ENCODE measurements around the gene WDR45B.

The WDR45B gene

DNA sequence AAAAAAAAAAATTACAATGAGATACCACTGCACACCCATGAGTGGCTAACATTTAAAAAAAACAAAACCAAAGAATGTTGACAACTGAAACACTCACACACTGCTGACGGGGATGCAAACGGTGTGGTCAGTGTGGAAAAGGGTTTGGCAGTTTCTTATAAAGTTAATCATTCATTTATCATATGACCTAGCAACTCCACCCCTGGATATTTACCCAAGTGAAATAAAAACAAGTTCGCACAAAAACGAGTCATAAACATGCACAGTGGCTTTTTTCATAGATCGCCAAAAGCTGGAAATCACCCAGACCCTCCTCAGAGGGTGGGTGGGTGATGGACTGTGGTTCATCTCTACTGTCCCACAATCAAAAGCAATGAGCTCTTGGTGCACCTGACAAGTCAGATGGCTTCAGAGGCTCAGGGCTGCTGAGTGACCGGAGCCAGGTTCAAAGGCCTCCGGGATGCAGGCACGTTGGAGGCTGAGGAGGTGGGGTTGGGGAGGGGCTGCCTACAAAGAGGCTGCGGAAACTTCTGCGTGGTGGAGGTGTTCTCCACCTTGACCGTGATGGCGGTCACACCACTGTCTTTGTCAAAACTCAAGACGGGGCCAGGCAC, 36.1 kb upstream of the WDR45B start:
- no peaks in the 10 kb centered on the region for H3K27me3 ChIP-seq (ENCODE audit: insufficient read depth, poor library complexity, severe bottlenecking)
- TF ChIP-seq, protein P1, sequence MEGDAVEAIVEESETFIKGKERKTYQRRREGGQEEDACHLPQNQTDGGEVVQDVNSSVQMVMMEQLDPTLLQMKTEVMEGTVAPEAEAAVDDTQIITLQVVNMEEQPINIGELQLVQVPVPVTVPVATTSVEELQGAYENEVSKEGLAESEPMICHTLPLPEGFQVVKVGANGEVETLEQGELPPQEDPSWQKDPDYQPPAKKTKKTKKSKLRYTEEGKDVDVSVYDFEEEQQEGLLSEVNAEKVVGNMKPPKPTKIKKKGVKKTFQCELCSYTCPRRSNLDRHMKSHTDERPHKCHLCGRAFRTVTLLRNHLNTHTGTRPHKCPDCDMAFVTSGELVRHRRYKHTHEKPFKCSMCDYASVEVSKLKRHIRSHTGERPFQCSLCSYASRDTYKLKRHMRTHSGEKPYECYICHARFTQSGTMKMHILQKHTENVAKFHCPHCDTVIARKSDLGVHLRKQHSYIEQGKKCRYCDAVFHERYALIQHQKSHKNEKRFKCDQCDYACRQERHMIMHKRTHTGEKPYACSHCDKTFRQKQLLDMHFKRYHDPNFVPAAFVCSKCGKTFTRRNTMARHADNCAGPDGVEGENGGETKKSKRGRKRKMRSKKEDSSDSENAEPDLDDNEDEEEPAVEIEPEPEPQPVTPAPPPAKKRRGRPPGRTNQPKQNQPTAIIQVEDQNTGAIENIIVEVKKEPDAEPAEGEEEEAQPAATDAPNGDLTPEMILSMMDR (IDR thresholded peaks at IDR 0.05; ENCODE audit: poor library complexity, severe bottlenecking), result no peak

DNA sequence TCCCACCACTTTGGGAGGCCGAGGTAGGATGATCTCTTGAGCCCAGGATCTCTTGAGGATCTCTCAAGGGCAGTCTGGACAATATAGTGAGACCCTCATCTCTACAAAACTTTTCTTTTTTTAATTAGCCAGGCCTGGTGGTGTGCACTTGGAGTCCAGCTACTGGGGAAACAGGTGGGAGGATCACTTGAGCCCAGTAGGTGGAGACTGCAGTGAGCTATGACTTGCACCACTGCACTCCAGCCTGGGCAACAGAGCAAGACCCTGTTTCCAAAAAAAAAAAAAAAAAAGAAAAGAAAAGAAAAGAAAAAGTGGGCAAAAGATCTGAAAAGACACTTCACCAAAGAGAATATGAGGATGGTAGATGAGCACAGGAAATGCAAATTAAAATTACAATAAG, 35.3 kb upstream of the WDR45B start:
- no peak for ATAC-seq (ENCODE audit: low read depth)
- DNase-seq (ENCODE audit: low spot score), result no peak
- Histone ChIP-seq H3K4me1 (ENCODE audit: insufficient read depth, poor library complexity, severe bottlenecking) (no peaks in the 10 kb centered on the region), H3K4me3 (ENCODE audit: severe bottlenecking) (no peak overlapping the region), H3K36me3 (ENCODE audit: low read depth) (no peaks in the 10 kb centered on the region), H3K27me3 (ENCODE audit: insufficient read depth, poor library complexity, severe bottlenecking) (no peaks in the 10 kb centered on the region), H3K27ac (ENCODE audit: poor library complexity, severe bottlenecking) (no peak overlapping the region), H3K9me3 (ENCODE audit: severe bottlenecking) (peaks cover 12% of the 10 kb centered on the region)
- TF ChIP-seq, protein P1 (IDR thresholded peaks at IDR 0.05; ENCODE audit: poor library complexity, severe bottlenecking), result no peak

More for the DNA sequence above, 36.1 kb upstream of the WDR45B start:
- DNase-seq (ENCODE audit: low spot score), result peak; percentile 53
- ATAC-seq (ENCODE audit: low read depth), result no peak
- Histone ChIP-seq H3K36me3 (ENCODE audit: low read depth) (no peaks in the 10 kb centered on the region), H3K9me3 (ENCODE audit: severe bottlenecking) (peaks cover 12% of the 10 kb centered on the region), H3K4me3 (ENCODE audit: severe bottlenecking) (no peak overlapping the region), H3K27ac (ENCODE audit: poor library complexity, severe bottlenecking) (no peak overlapping the region), H3K4me1 (ENCODE audit: insufficient read depth, poor library complexity, severe bottlenecking) (no peaks in the 10 kb centered on the region)

DNA sequence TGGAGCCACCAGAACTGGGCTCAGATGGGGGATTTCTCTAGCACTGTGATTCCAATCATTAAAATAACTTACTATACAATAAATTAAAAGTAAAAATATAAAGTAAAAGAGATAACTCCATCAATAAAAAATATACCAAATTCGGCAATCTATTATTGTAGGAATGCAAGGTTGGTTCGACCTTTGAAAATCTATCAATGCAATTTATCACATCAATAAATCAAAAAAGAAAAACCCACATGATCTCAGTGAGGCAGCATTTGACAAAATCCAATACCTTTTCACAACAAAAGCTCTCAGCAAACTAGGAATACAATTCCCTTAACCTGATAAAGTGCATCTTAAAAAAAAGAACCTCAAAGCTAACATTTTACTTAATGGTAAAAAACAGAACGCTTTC, 33.3 kb upstream of the WDR45B start:
- Histone ChIP-seq H3K27ac (ENCODE audit: poor library complexity, severe bottlenecking) (no peak overlapping the region), H3K36me3 (ENCODE audit: low read depth) (no peaks in the 10 kb centered on the region), H3K4me3 (ENCODE audit: severe bottlenecking) (no peak overlapping the region), H3K9me3 (ENCODE audit: severe bottlenecking) (peaks cover 12% of the 10 kb centered on the region), H3K4me1 (ENCODE audit: insufficient read depth, poor library complexity, severe bottlenecking) (no peaks in the 10 kb centered on the region), H3K27me3 (ENCODE audit: insufficient read depth, poor library complexity, severe bottlenecking) (no peaks in the 10 kb centered on the region)
- ATAC-seq (ENCODE audit: low read depth), result no peak
- TF ChIP-seq, protein P1 (IDR thresholded peaks at IDR 0.05; ENCODE audit: poor library complexity, severe bottlenecking), result no peak
- DNase-seq (ENCODE audit: low spot score), result no peak

DNA sequence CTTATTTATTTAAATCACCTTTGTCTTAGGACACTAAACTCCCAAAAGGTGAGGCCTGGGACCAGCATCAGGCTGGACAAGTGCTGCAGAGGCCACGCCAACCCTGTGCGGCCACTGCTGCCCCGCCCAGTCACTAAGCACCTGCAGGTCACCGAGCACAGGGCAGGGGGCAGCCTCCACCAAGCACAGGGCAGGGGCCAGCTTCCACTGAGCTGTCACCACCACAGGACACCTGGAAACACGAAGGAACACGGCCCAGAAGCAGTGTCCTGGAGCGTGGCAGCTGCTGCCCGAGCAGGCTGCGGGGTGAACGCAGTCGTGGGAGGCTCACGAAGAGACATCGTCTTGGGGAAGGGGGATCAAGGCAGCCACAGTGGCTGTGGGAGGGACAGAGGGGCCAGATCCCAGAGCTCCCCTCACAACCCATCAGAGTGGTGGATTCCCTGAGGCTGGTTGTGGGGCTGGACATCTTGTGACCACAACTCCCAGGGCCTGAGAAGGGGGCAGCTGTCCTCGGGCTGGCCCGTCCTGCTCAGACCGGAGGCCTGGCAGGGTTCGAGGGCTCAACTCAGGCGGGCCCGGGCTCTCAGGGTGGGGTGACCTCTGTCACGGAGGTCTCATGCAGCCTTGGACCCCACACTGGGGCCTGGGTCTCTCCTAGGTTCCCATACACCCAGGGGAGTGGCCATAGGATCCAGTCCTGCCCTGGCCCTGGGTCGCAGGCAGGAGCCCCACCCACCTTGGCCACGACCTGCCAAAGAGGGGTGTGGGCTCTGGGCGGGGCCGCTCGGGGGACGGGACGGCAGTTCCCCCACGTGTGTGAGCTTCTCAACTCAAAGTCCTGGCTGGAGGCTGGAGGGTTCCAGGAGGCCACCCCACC, 31.6 kb upstream of the WDR45B start:
- Histone ChIP-seq H3K27me3 (ENCODE audit: insufficient read depth, poor library complexity, severe bottlenecking) (no peaks in the 10 kb centered on the region), H3K4me3 (ENCODE audit: severe bottlenecking) (no peak overlapping the region), H3K9me3 (ENCODE audit: severe bottlenecking) (peaks cover 12% of the 10 kb centered on the region), H3K27ac (ENCODE audit: poor library complexity, severe bottlenecking) (no peak overlapping the region), H3K36me3 (ENCODE audit: low read depth) (no peaks in the 10 kb centered on the region), H3K4me1 (ENCODE audit: insufficient read depth, poor library complexity, severe bottlenecking) (no peaks in the 10 kb centered on the region)
- no peak for DNase-seq (ENCODE audit: low spot score)
- ATAC-seq (ENCODE audit: low read depth), result no peak
- TF ChIP-seq, protein P1 (IDR thresholded peaks at IDR 0.05; ENCODE audit: poor library complexity, severe bottlenecking), result no peak
